OCI-LY3 (cell line): ENCODE results near the gene POLR2E.

ENCODE experiments used
- H2AFZ ChIP-seq: fragments of 200-600, 300-600 bp; shearing (Covaris generic); 2 replicates; pipeline ENCODE4 v1.6.0; 2014; ENCODE audit warnings: antibody characterized with exemption, low read depth, low read length
- H3K27ac ChIP-seq: fragments of 200-600, 300-600 bp; sonication (generic); 2 replicates; pipeline ENCODE4 v1.5.1; 2014; ENCODE audit warnings: mild to moderate bottlenecking, low read length, moderate library complexity, mixed read lengths
- H3K27me3 ChIP-seq: fragments of 200-600, 300-600 bp; sonication (generic); 2 replicates; pipeline ENCODE4 v1.6.1; 2014; ENCODE audit warnings: low read depth, low read length, mixed read lengths
- H3K36me3 ChIP-seq: fragments of 200-600, 300-600 bp; sonication (generic); replicated peaks from 2 replicates; pipeline ENCODE3; 2014; ENCODE audit warnings: low read depth, low read length, mixed read lengths
- H3K4me1 ChIP-seq: fragments of 300-600, 200-600 bp; sonication (generic); 2 replicates; pipeline ENCODE4 v1.6.1; 2014; ENCODE audit warnings: low read length, mixed read lengths
- H3K4me2 ChIP-seq: fragments of 200-600, 300-600 bp; sonication (generic); 2 replicates; pipeline ENCODE4 v1.6.1; 2014; ENCODE audit warnings: low read length, mixed read lengths
- H3K4me3 ChIP-seq: fragments of 300-600, 200-600 bp; sonication (generic); 2 replicates; pipeline ENCODE4 v1.5.1; 2014; ENCODE audit warnings: antibody characterized with exemption, mild to moderate bottlenecking, low read length, moderate library complexity
- H3K79me2 ChIP-seq: fragments of 300-600, 200-600 bp; shearing (Covaris generic); 2 replicates; pipeline ENCODE4 v1.6.1; 2014; ENCODE audit warnings: mild to moderate bottlenecking, low read length, mixed read lengths
- H3K9ac ChIP-seq: fragments of 300-600, 200-600 bp; shearing (Covaris generic); 2 replicates; pipeline ENCODE4 v1.6.0; 2014; ENCODE audit warnings: mild to moderate bottlenecking, low read length, moderate library complexity
- H3K9me3 ChIP-seq: fragments of 200-600, 300-600 bp; shearing (Covaris generic); 2 replicates; pipeline ENCODE4 v1.6.1; 2014; ENCODE audit warnings: low read length, mixed read lengths; ENCODE audit not compliant: insufficient read depth
- H4K20me1 ChIP-seq: fragments of 200-600, 300-600 bp; sonication (generic); 2 replicates; pipeline ENCODE4 v1.6.1; 2016; ENCODE audit warnings: low read length, mixed read lengths; ENCODE audit not compliant: insufficient read depth
- EZH2phosphoT487 ChIP-seq: fragments of 200-600 bp; shearing (Covaris generic); IDR thresholded peaks from 2 replicates; pipeline ENCODE4 v1.6.1; 2018; ENCODE audit warnings: antibody characterized with exemption, mixed run types, low read depth
- TF ChIP-seq, protein P1 (sequence below): fragments of 200-600, 300-600 bp; sonication (generic); IDR thresholded peaks from 2 replicates; pipeline ENCODE4 v1.5.1; 2014; ENCODE audit warnings: antibody characterized with exemption, low read length, low read depth

POLR2E gene

GRCh38 chr19:1123885-1124677, 28.9 kb upstream of the POLR2E start:
- H2AFZ ChIP-seq, result no peak overlapping the region
- H3K79me2 ChIP-seq, result no peaks in the 10 kb centered on the region
- no peaks in the 10 kb centered on the region for H3K4me1 ChIP-seq
- no peak overlapping the region for H3K27ac ChIP-seq
- no peak overlapping the region for H3K4me3 ChIP-seq
- H4K20me1 ChIP-seq, result 0 out of 2 replicates have a peak, but pooled peaks cover 7% of the 10 kb centered on the region
- H3K9me3 ChIP-seq, result no peaks in the 10 kb centered on the region
- no peaks in the 10 kb centered on the region for H3K27me3 ChIP-seq
- H3K4me2 ChIP-seq, result no peak overlapping the region
- no peak overlapping the region for H3K9ac ChIP-seq
- peaks cover 60% of the 10 kb centered on the region for H3K36me3 ChIP-seq
- no peak for TF ChIP-seq EZH2phosphoT487
- TF ChIP-seq, protein P1, sequence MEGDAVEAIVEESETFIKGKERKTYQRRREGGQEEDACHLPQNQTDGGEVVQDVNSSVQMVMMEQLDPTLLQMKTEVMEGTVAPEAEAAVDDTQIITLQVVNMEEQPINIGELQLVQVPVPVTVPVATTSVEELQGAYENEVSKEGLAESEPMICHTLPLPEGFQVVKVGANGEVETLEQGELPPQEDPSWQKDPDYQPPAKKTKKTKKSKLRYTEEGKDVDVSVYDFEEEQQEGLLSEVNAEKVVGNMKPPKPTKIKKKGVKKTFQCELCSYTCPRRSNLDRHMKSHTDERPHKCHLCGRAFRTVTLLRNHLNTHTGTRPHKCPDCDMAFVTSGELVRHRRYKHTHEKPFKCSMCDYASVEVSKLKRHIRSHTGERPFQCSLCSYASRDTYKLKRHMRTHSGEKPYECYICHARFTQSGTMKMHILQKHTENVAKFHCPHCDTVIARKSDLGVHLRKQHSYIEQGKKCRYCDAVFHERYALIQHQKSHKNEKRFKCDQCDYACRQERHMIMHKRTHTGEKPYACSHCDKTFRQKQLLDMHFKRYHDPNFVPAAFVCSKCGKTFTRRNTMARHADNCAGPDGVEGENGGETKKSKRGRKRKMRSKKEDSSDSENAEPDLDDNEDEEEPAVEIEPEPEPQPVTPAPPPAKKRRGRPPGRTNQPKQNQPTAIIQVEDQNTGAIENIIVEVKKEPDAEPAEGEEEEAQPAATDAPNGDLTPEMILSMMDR, result no peak

DNA sequence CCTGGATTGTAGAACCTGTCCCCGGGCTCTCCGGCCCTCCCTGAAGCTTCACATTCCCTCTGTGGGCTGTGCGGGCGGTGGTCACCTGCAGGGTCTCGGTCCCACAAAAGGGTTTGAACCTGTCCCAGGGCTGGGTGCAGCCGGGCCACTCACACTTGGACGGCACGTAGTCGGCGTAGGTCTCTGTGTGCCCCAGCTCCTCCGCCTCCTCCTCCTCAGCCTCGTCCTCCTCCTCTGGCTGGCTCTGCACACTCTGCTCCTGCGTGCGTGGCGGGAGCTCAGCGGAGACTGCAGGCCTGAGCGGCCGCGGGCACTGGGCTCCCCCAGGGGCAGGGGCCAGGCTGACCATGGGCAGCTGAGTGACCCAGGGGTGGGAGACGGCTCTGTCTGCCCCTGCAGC, 28.2 kb upstream of the POLR2E start:
- Histone ChIP-seq H3K4me1 (no peaks in the 10 kb centered on the region), H3K4me3 (no peak overlapping the region), H2AFZ (no peak overlapping the region), H3K9me3 (no peaks in the 10 kb centered on the region), H3K27me3 (no peaks in the 10 kb centered on the region), H3K4me2 (no peak overlapping the region), H3K36me3 (peaks cover 64% of the 10 kb centered on the region), H3K27ac (no peak overlapping the region), H4K20me1 (0 out of 2 replicates have a peak, but pooled peaks cover 7% of the 10 kb centered on the region), H3K9ac (no peak overlapping the region), H3K79me2 (no peaks in the 10 kb centered on the region)
- TF ChIP-seq EZH2phosphoT487, result no peak
- TF ChIP-seq, protein P1, result no peak

DNA sequence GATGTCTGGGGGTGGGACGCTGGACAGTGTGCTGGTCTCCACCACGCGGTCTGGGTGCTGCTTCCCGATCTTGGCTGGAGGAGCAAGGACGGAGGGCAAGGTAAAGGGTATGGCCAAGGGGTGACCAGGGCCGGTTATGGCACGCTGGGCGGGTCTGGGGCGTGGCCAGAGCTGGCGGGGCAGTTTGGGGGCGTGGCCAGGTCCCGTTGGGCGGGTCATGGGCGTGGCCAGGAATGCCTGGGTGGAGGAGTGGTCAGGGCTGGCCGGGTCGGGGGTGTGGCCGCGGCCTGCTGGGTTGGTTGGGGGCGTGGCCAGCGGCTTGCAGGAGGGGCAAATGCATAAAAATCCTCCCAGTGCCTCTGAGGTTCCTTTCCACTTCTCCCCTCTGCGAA, 27.8 kb upstream of the POLR2E start:
- H3K27me3 ChIP-seq, result no peaks in the 10 kb centered on the region
- no peak overlapping the region for H3K4me3 ChIP-seq
- H4K20me1 ChIP-seq, result 0 out of 2 replicates have a peak, but pooled peaks cover 7% of the 10 kb centered on the region
- peaks cover 62% of the 10 kb centered on the region for H3K36me3 ChIP-seq
- no peaks in the 10 kb centered on the region for H3K4me1 ChIP-seq
- no peak overlapping the region for H2AFZ ChIP-seq
- no peak overlapping the region for H3K27ac ChIP-seq
- H3K4me2 ChIP-seq, result no peak overlapping the region
- no peak for TF ChIP-seq EZH2phosphoT487
- H3K79me2 ChIP-seq, result no peaks in the 10 kb centered on the region
- no peak overlapping the region for H3K9ac ChIP-seq
- H3K9me3 ChIP-seq, result no peaks in the 10 kb centered on the region

- Histone ChIP-seq H3K36me3 (peaks cover 63% of the 10 kb centered on the region), H3K4me2 (no peak overlapping the region), H3K9me3 (no peaks in the 10 kb centered on the region), H3K9ac (no peak overlapping the region), H3K27me3 (no peaks in the 10 kb centered on the region), H4K20me1 (0 out of 2 replicates have a peak, but pooled peaks cover 7% of the 10 kb centered on the region), H2AFZ (no peak overlapping the region), H3K4me3 (no peak overlapping the region), H3K4me1 (no peaks in the 10 kb centered on the region), H3K27ac (no peak overlapping the region), H3K79me2 (no peaks in the 10 kb centered on the region)
- TF ChIP-seq, protein P1, result no peak
Observed at GRCh38 chr19:1122021-1122971, 27.1 kb upstream of the POLR2E start.
